Transverse colon (tissue), 4 donors: Measurements from ENCODE around the gene ZBTB16.

ENCODE experiments used
- EP300 ChIP-seq: sonication (generic); formaldehyde crosslinking; IDR thresholded peaks from one replicate; pipeline ENCODE4 v1.6.1; 2017; ENCODE audit warnings: antibody characterized with exemption, low read depth
- POLR2A ChIP-seq: fragments of 450-650 bp; IDR thresholded peaks from one replicate; pipeline ENCODE4 v1.6.1; 2016; ENCODE audit warnings: antibody characterized with exemption, mild to moderate bottlenecking, moderate library complexity
- POLR2AphosphoS5 ChIP-seq, 3 donors: sonication (generic); formaldehyde crosslinking; IDR thresholded peaks; one replicate each; pipeline ENCODE4 v1.6.1; 2016; ENCODE audit warnings: antibody characterized with exemption in 3 of 3
- TF ChIP-seq, protein P1 (sequence below), 5 experiments: fragments of 200-600 bp in 3 of 5; fragments of 450-650 bp in 2 of 5; sonication (generic) in 3 of 5; IDR thresholded peaks; 1 replicate in 2 of 5; 2 replicates in 3 of 5; pipeline ENCODE4 v1.5.1; 2016 to 2017; ENCODE audit warnings: antibody characterized with exemption in 5 of 5, inconsistent platforms in 3 of 5, mild to moderate bottlenecking in 2 of 5, moderate library complexity in 1 of 5

DNA sequence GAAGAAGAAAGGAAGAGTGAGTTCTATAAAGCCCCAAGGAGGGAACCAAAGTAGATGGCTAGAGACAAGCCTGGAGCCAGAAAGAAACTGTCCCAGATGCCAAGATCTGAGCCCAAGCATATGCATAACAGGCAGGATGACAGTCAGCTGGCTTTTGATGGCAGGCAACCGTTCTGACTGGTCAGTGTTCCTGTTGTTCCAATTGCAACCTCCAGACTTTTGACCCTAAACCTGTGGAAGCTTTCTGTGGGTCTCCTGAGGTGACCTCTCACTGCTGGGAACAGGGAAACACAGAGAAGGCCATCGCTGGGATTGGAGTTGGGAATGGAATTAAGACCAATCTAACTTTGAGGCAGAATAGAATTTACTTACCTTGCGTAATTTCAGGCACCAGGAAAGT, 215.1 kb downstream of the ZBTB16 start:
- TF ChIP-seq POLR2A, result no peak
- TF ChIP-seq EP300, result no peak
- TF ChIP-seq, protein P1, sequence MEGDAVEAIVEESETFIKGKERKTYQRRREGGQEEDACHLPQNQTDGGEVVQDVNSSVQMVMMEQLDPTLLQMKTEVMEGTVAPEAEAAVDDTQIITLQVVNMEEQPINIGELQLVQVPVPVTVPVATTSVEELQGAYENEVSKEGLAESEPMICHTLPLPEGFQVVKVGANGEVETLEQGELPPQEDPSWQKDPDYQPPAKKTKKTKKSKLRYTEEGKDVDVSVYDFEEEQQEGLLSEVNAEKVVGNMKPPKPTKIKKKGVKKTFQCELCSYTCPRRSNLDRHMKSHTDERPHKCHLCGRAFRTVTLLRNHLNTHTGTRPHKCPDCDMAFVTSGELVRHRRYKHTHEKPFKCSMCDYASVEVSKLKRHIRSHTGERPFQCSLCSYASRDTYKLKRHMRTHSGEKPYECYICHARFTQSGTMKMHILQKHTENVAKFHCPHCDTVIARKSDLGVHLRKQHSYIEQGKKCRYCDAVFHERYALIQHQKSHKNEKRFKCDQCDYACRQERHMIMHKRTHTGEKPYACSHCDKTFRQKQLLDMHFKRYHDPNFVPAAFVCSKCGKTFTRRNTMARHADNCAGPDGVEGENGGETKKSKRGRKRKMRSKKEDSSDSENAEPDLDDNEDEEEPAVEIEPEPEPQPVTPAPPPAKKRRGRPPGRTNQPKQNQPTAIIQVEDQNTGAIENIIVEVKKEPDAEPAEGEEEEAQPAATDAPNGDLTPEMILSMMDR (IDR thresholded peaks at IDR 0.05), result no peak
- no peak for TF ChIP-seq POLR2AphosphoS5 (IDR thresholded peaks at IDR 0.05)
